ENCODE measurements around the gene ZNF554. TPM values are rescaled to one million over a fixed set of nuclear protein-coding genes. Genes with fewer than 3 reads are reported as not detected.

The ZNF554 gene
- total RNA-seq, 1 experiment from 2014 or later: 5.9 TPM

- H4K5ac ChIP-seq (ENCODE audit: insufficient read length, low read depth, low read length): no peak overlapping the region
- no peaks in the 10 kb centered on the region for H4K20me1 ChIP-seq (ENCODE audit: control insufficient read depth, insufficient read depth, insufficient read length)
- H3K79me1 ChIP-seq (ENCODE audit: insufficient read depth, low read depth, low read length, poor library complexity, severe bottlenecking): peaks cover 4% of the 10 kb centered on the region
- H2BK5ac ChIP-seq (ENCODE audit: insufficient read length, low read length): no peak overlapping the region
- H3K4me3 Mint-ChIP-seq: no peak overlapping the region
- H3K14ac ChIP-seq (ENCODE audit: insufficient read depth, low read length): no peak overlapping the region
- WGBS (ENCODE audit: extremely low coverage, insufficient read length, low lambda C conversion rate): no CpG with 5 or more reads among the region's 7 CpGs
- H3K9me3 Mint-ChIP-seq: no peaks in the 10 kb centered on the region
- peaks cover 37 to 83% (median 82%) of the 10 kb centered on the region in 3 experiments for H3K36me3 Mint-ChIP-seq (ENCODE audit: insufficient read depth in 1 of 3, low read depth in 3 of 3)
- H2BK120ac ChIP-seq (ENCODE audit: low read depth, low read length, poor library complexity, severe bottlenecking): no peak overlapping the region
- no peak overlapping the region for H4K8ac ChIP-seq (replicated peaks; ENCODE audit: insufficient read length, low read depth, low read length)
- no peak overlapping the region for H2AFZ ChIP-seq (ENCODE audit: low read length)
- TF ChIP-seq CTCF (conservative IDR thresholded peaks at IDR 0.05): no peak
- H3T11ph ChIP-seq (ENCODE audit: low read length): no peak overlapping the region
- no peak overlapping the region for H2BK15ac ChIP-seq (ENCODE audit: low read depth, low read length)
- H3K27ac Mint-ChIP-seq: no peak overlapping the region
- H3K9ac ChIP-seq (ENCODE audit: extremely low read depth, insufficient read length, low read length): no peak overlapping the region
- H3K27me3 ChIP-seq (ENCODE audit: insufficient read depth, low read length): no peaks in the 10 kb centered on the region
- H3K4me1 Mint-ChIP-seq: peaks cover 0 to 2% of the 10 kb centered on the region in 2 experiments; a peak in 1 of 4 replicates
- H3K4me2 ChIP-seq (ENCODE audit: insufficient read depth, insufficient read length, low read length): no peak overlapping the region
- no peak overlapping the region for H3K23ac ChIP-seq (ENCODE audit: insufficient read length, low read depth, low read length)
- H4K91ac ChIP-seq (ENCODE audit: insufficient read length, low read depth, low read length): no peak overlapping the region
- no peaks in the 10 kb centered on the region for H3K4me1 ChIP-seq (ENCODE audit: insufficient read depth, low read length)
- no peak overlapping the region for H2AK5ac ChIP-seq (ENCODE audit: insufficient read length, low read length)
- H2BK20ac ChIP-seq (ENCODE audit: low read depth, low read length, poor library complexity, severe bottlenecking): no peak overlapping the region
- no peak overlapping the region for H2BK12ac ChIP-seq (ENCODE audit: insufficient read length, low read depth, low read length)
- no peak overlapping the region for H3K27ac ChIP-seq (ENCODE audit: insufficient read length, low read depth, low read length)
- H3K23me2 ChIP-seq (ENCODE audit: insufficient read length, low read depth, low read length, poor library complexity, severe bottlenecking): no peaks in the 10 kb centered on the region
- H3K4ac ChIP-seq (ENCODE audit: low read depth, low read length): no peak overlapping the region
- no peaks in the 10 kb centered on the region for H3K27me3 Mint-ChIP-seq (ENCODE audit: low read depth)
- no peak for DNase-seq
- no peaks in the 10 kb centered on the region for H3K79me2 ChIP-seq (ENCODE audit: insufficient read depth, low read length)
- no peak overlapping the region for H3K56ac ChIP-seq (ENCODE audit: insufficient read length, low read depth, low read length)
- H3K9me3 ChIP-seq (ENCODE audit: control insufficient read depth, low read depth, low read length): no peaks in the 10 kb centered on the region
- no peak overlapping the region for H3K18ac ChIP-seq (ENCODE audit: insufficient read length, low read depth, low read length)
These were observed 20.9 kb upstream of the ZNF554 start for GRCh38 chr19:2798733-2799132.
